GM23338 (cell line): ENCODE measurements around the gene CDCP1. TPM values are rescaled to one million over a fixed set of nuclear protein-coding genes. Genes with fewer than 3 reads are reported as not detected.

Experiments used
- ATAC-seq: fragments of 200-7000 bp; cut with Tn5 transposase; 3 replicates; pipeline ENCODE4 v1.9.1; 2020
- DNase-seq: peaks from one replicate; pipeline ENCODE4 v3.0.0-alpha.2; 2015; ENCODE audit warnings: low spot score
- H2AFZ ChIP-seq: fragments of 200-600 bp; sonication (generic); 2 replicates; pipeline ENCODE4 v1.8.0; 2016; ENCODE audit warnings: antibody characterized with exemption, mild to moderate bottlenecking, moderate library complexity
- H3F3A ChIP-seq: fragments of 200-600 bp; sonication (generic); replicated peaks from 2 replicates; pipeline ENCODE4 v1.8.0; 2017; ENCODE audit warnings: antibody characterized with exemption, mixed run types, low read depth
- H3K27ac ChIP-seq: fragments of 200-600 bp; sonication (generic); 2 replicates; pipeline ENCODE4 v1.6.1; 2016; ENCODE audit warnings: low read depth
- H3K27me3 ChIP-seq: fragments of 200-600 bp; sonication (generic); 2 replicates; pipeline ENCODE4 v1.8.0; 2016; ENCODE audit warnings: mild to moderate bottlenecking, mixed run types, moderate library complexity; ENCODE audit not compliant: insufficient read depth
- H3K36me3 ChIP-seq: fragments of 200-600 bp; sonication (generic); 2 replicates; pipeline ENCODE4 v1.8.0; 2016; ENCODE audit warnings: mild to moderate bottlenecking; ENCODE audit not compliant: insufficient read depth
- H3K4me1 ChIP-seq: fragments of 200-600 bp; sonication (generic); 2 replicates; pipeline ENCODE4 v1.8.0; 2016; ENCODE audit warnings: mild to moderate bottlenecking, moderate library complexity; ENCODE audit not compliant: insufficient read depth
- H3K4me2 ChIP-seq: fragments of 200-600 bp; sonication (generic); 2 replicates; pipeline ENCODE4 v1.7.1; 2017; ENCODE audit warnings: mixed run types
- H3K4me3 ChIP-seq: fragments of 200-600 bp; sonication (generic); 2 replicates; pipeline ENCODE4 v1.6.1; 2016; ENCODE audit warnings: mixed run types
- H3K79me2 ChIP-seq: fragments of 200-600 bp; sonication (generic); replicated peaks from 2 replicates; pipeline ENCODE4 v1.8.0; 2017; ENCODE audit warnings: mild to moderate bottlenecking; ENCODE audit not compliant: insufficient read depth
- H3K9me2 ChIP-seq: fragments of 200-600 bp; sonication (generic); 2 replicates; pipeline ENCODE4 v1.8.0; 2017; ENCODE audit not compliant: insufficient read depth
- H4K20me1 ChIP-seq: fragments of 200-600 bp; sonication (generic); replicated peaks from 2 replicates; pipeline ENCODE4 v1.8.0; 2017; ENCODE audit warnings: mild to moderate bottlenecking; ENCODE audit not compliant: insufficient read depth
- H3K27ac Mint-ChIP-seq: 2 replicates; pipeline ENCODE4 v1.8.0; 2020; ENCODE audit warnings: inconsistent platforms, mild to moderate bottlenecking, moderate library complexity, mixed read lengths
- H3K27me3 Mint-ChIP-seq: 3 replicates; pipeline ENCODE4 v1.8.0; 2022; ENCODE audit warnings: low read depth, mild to moderate bottlenecking, moderate library complexity, mixed read lengths, inconsistent platforms; ENCODE audit not compliant: insufficient read depth, poor library complexity
- H3K36me3 Mint-ChIP-seq: 3 replicates; pipeline ENCODE4 v1.8.0; 2021; ENCODE audit warnings: low read depth, mild to moderate bottlenecking, inconsistent platforms, moderate library complexity, mixed read lengths
- H3K4me1 Mint-ChIP-seq: 3 replicates; pipeline ENCODE4 v1.8.0; 2020; ENCODE audit warnings: mild to moderate bottlenecking, inconsistent platforms, mixed read lengths
- H3K4me3 Mint-ChIP-seq: 3 replicates; pipeline ENCODE4 v1.8.0; 2021; ENCODE audit warnings: moderate library complexity, mild to moderate bottlenecking, inconsistent platforms, mixed read lengths
- H3K9me3 Mint-ChIP-seq: 3 replicates; pipeline ENCODE4 v1.8.0; 2020; ENCODE audit warnings: moderate library complexity, mild to moderate bottlenecking, inconsistent platforms, mixed read lengths
- CREB1 ChIP-seq: fragments of 250-450 bp; sonication (Bioruptor Pico); IDR thresholded peaks from 2 replicates; pipeline ENCODE4 v1.5.0; 2020; ENCODE audit warnings: low read depth, mild to moderate bottlenecking, moderate library complexity
- EZH2 ChIP-seq: fragments of 200-600 bp; sonication (generic); IDR thresholded peaks from one replicate; pipeline ENCODE4 v1.8.0; 2017; ENCODE audit warnings: antibody characterized with exemption, mild to moderate bottlenecking, low read depth; ENCODE audit not compliant: unreplicated experiment
- EZH2phosphoT487 ChIP-seq: fragments of 200-600 bp; sonication (generic); IDR thresholded peaks from one replicate; pipeline ENCODE4 v1.8.1; 2018; ENCODE audit warnings: antibody characterized with exemption; ENCODE audit not compliant: unreplicated experiment
- JUNB ChIP-seq: IDR thresholded peaks from one replicate; pipeline ENCODE4 v1.6.1; 2016; ENCODE audit warnings: antibody characterized with exemption; ENCODE audit not compliant: unreplicated experiment
- NANOG ChIP-seq: IDR thresholded peaks from 2 replicates; pipeline ENCODE4 v1.6.1; 2016; ENCODE audit warnings: antibody characterized with exemption, borderline replicate concordance
- STAT1 ChIP-seq: IDR thresholded peaks from one replicate; pipeline ENCODE4 v1.6.1; 2016; ENCODE audit warnings: antibody characterized with exemption; ENCODE audit not compliant: unreplicated experiment
- ZNF114 ChIP-seq: fragments of 250-450 bp; sonication (Bioruptor Pico); IDR thresholded peaks from 2 replicates; pipeline ENCODE4 v1.5.0; 2020; ENCODE audit warnings: mild to moderate bottlenecking, moderate library complexity
- ZNF331 ChIP-seq: fragments of 250-450 bp; sonication (Bioruptor Pico); IDR thresholded peaks from 2 replicates; pipeline ENCODE4 v1.5.0; 2020; ENCODE audit warnings: low read depth, mild to moderate bottlenecking, moderate library complexity
- polyA plus RNA-seq: library from polyadenylated mRNA; unstranded; fragments of >200 nt; fragmentation: Nextera tagmentation; extraction: Ambion mirVana; gene quantifications from 2 replicates; pipeline ENCODE4 v1.2.1, GENCODE V29; 2016
- total RNA-seq: library from RNA; depleted of rRNA; stranded (reverse); fragments of >200 nt; shearing (Covaris generic); gene quantifications from 2 replicates; pipeline ENCODE4 v1.2.3, GENCODE V29; 2014
- TF ChIP-seq, protein P1 (sequence below): IDR thresholded peaks from 2 replicates; pipeline ENCODE4 v1.6.1; 2016; ENCODE audit warnings: antibody characterized with exemption
- TF ChIP-seq, protein P2 (sequence below), 2 experiments: fragments of 200-600 bp in 1 of 2; sonication (generic) in 1 of 2; conservative IDR thresholded peaks; 2 replicates each; pipeline versions ENCODE4 v1.5.1 to v1.6.1; 2016 to 2017; ENCODE audit warnings: antibody characterized with exemption in 2 of 2, low read depth in 2 of 2, mild to moderate bottlenecking in 2 of 2, moderate library complexity in 1 of 2

Gene CDCP1
- total and polyA plus RNA-seq, 2 experiments from 2014 or later, result 7.7 to 20.1 TPM

DNA sequence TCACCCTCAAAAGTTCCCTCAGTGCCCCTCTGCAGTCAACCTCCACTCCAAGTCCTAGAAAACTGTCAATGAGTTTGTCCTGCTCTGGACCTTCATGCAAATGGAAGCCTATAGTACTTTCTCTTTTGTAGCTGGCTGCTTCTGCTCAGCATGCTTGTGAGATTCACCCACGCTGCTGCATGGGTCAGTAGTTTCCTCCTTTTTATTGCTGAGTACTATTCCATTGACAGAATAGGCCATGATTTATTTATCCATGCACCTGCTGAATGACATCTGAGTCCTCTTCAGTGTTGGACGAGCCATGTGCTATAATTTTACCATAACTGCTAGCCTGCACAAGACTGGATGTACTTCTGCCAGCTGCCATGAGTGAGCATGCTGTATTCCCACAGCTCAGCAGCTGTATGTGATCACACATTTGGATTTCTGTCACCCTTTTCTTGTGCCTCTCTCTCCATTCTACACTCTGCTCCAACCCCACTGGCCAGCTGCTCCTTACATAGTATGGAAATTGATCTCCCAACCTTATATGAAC lies 26.3 kb downstream of the CDCP1 start (continued):
- TF ChIP-seq, protein P1, sequence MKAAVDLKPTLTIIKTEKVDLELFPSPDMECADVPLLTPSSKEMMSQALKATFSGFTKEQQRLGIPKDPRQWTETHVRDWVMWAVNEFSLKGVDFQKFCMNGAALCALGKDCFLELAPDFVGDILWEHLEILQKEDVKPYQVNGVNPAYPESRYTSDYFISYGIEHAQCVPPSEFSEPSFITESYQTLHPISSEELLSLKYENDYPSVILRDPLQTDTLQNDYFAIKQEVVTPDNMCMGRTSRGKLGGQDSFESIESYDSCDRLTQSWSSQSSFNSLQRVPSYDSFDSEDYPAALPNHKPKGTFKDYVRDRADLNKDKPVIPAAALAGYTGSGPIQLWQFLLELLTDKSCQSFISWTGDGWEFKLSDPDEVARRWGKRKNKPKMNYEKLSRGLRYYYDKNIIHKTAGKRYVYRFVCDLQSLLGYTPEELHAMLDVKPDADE, result no peak
- TF ChIP-seq STAT1 (no peak), NANOG (no peak), JUNB (no peak)

DNA sequence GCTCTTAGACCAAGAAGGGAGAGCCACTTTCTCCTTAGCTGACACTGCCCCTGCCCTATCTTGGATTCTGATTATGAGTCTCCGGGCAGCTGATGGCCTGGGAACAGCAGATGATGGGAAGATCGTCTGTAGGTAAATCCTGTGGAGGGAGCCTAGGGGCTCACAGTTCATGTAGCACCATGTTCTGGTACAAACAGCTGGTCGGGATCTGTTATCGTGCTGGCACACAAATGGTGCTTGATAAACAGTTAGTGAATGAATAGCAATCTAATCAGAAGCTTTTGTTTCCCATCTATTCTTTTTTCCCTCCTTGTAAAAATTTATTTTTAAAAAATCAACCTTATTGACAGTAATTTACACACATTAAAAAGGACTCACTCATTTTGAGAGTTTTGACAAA lies 26.8 kb downstream of the CDCP1 start:
- no peaks in the 10 kb centered on the region for H3K27me3 Mint-ChIP-seq
- H3K36me3 ChIP-seq, result no peaks in the 10 kb centered on the region
- H3K4me1 ChIP-seq, result no peaks in the 10 kb centered on the region
- no peak for TF ChIP-seq NANOG
- TF ChIP-seq EZH2phosphoT487, result no peak
- TF ChIP-seq STAT1, result no peak
- TF ChIP-seq, protein P2, sequence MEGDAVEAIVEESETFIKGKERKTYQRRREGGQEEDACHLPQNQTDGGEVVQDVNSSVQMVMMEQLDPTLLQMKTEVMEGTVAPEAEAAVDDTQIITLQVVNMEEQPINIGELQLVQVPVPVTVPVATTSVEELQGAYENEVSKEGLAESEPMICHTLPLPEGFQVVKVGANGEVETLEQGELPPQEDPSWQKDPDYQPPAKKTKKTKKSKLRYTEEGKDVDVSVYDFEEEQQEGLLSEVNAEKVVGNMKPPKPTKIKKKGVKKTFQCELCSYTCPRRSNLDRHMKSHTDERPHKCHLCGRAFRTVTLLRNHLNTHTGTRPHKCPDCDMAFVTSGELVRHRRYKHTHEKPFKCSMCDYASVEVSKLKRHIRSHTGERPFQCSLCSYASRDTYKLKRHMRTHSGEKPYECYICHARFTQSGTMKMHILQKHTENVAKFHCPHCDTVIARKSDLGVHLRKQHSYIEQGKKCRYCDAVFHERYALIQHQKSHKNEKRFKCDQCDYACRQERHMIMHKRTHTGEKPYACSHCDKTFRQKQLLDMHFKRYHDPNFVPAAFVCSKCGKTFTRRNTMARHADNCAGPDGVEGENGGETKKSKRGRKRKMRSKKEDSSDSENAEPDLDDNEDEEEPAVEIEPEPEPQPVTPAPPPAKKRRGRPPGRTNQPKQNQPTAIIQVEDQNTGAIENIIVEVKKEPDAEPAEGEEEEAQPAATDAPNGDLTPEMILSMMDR (conservative IDR thresholded peaks at IDR 0.05; ENCODE audit: low read depth in 2 of 2), result no peak
- no peak for TF ChIP-seq ZNF331 (CRISPR knock-in tag)
- TF ChIP-seq, protein P1, result no peak
- TF ChIP-seq JUNB, result no peak
- no peak for TF ChIP-seq ZNF114 (CRISPR knock-in tag)
- TF ChIP-seq CREB1, result no peak
- H3K27me3 ChIP-seq, result no peaks in the 10 kb centered on the region
- peaks cover 3% of the 10 kb centered on the region; the same call in 1 of the 3 replicates for H3K4me1 Mint-ChIP-seq
- ATAC-seq (no peak), DNase-seq (no peak)
- no peak overlapping the region for H3K4me2 ChIP-seq
- no peaks in the 10 kb centered on the region for H3K9me3 Mint-ChIP-seq
- no peak overlapping the region for H3K27ac ChIP-seq
- no peak overlapping the region for H2AFZ ChIP-seq
- H3K27ac Mint-ChIP-seq, result no peak overlapping the region
- no peaks in the 10 kb centered on the region for H3K9me2 ChIP-seq
- no peaks in the 10 kb centered on the region; the same call in 1 of the 2 replicates for H3K79me2 ChIP-seq
- no peaks in the 10 kb centered on the region; the same call in 2 of the 3 replicates for H3K36me3 Mint-ChIP-seq
- no peak overlapping the region for H3K4me3 Mint-ChIP-seq
- H4K20me1 ChIP-seq, result no peaks in the 10 kb centered on the region; the same call in 1 of the 2 replicates
- no peak overlapping the region for H3K4me3 ChIP-seq
- no peaks in the 10 kb centered on the region for H3F3A ChIP-seq

DNA sequence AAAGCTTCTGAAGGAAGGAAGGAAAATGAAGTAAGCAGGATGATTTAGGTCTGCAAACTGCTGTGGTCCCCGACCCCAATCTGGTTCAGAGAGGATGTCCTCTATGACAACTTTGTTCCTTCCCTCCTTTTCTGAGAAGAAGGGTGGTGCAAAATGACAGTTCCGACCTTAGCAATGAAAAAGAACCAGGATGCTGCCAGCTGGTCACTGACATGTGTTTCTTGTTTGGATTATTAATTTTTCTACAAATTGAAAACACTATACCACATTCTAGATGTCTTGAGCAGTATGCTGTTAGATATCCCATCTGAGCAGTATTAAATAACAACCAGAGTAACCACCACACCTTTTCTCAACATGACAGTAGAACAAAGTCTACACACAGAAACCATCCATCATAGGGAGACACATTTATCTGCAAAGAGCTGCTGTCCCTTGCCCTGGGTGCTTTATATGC lies 27.5 kb downstream of the CDCP1 start:
- Histone ChIP-seq H3K27ac (no peak overlapping the region), H3F3A (no peaks in the 10 kb centered on the region), H3K4me3 (no peak overlapping the region), H3K4me1 (no peaks in the 10 kb centered on the region), H3K27me3 (no peaks in the 10 kb centered on the region), H4K20me1 (0 out of 2 replicates have a peak, but pooled peaks cover 4% of the 10 kb centered on the region), H3K79me2 (no peaks in the 10 kb centered on the region; the same call in 1 of the 2 replicates), H3K4me2 (no peak overlapping the region), H3K9me2 (no peaks in the 10 kb centered on the region), H2AFZ (no peak overlapping the region), H3K36me3 (no peaks in the 10 kb centered on the region)
- H3K9me3 Mint-ChIP-seq, result no peaks in the 10 kb centered on the region
- no peak for ATAC-seq
- H3K4me1 Mint-ChIP-seq, result no peaks in the 10 kb centered on the region
- H3K4me3 Mint-ChIP-seq, result no peak overlapping the region
- no peak overlapping the region for H3K27ac Mint-ChIP-seq
- no peak for DNase-seq
- no peaks in the 10 kb centered on the region; the same call in 2 of the 3 replicates for H3K36me3 Mint-ChIP-seq
- H3K27me3 Mint-ChIP-seq, result no peaks in the 10 kb centered on the region
- TF ChIP-seq ZNF331 (CRISPR knock-in tag) (no peak), ZNF114 (CRISPR knock-in tag) (no peak), CREB1 (no peak), EZH2 (no peak), STAT1 (no peak), EZH2phosphoT487 (no peak)
- TF ChIP-seq, protein P1, result no peak
- TF ChIP-seq, protein P2 (conservative IDR thresholded peaks at IDR 0.05; ENCODE audit: low read depth in 2 of 2), result no peak
